HS-5 (cell line): ENCODE results near the gene TRAIP.
"Not testable (repeated sequence)": the region's sequence is repeated elsewhere in the genome, so short reads cannot be mapped to it uniquely, and the experiment has no call there.

Experiments
- DNase-seq: peaks from one replicate; pipeline ENCODE4 v3.0.0-alpha.2; 2012; ENCODE audit warnings: low read depth

Gene TRAIP

GRCh38 chr3:49856181-49857005 lies at the start of gene TRAIP:
Gene TRAIP, minus strand, starts transcription at chr3:49856564. Its CDS starts 111 bp downstream, at chr3:49856453.
- peak; percentile 76 for DNase-seq

GRCh38 chr3:49904448-49904847 lies 48.1 kb upstream of the TRAIP start:
- DNase-seq, result not testable (repeated sequence)

- no peak for DNase-seq
These were observed 47.4 kb upstream of the TRAIP start, which contains the start of gene MST1R for GRCh38 chr3:49903451-49904424. Gene MST1R, minus strand, starts transcription at chr3:49903873. Its CDS starts 264 bp downstream, at chr3:49903609.

GRCh38 chr3:49902511-49903345 lies 46.4 kb upstream of the TRAIP start:
- no peak for DNase-seq

DNA sequence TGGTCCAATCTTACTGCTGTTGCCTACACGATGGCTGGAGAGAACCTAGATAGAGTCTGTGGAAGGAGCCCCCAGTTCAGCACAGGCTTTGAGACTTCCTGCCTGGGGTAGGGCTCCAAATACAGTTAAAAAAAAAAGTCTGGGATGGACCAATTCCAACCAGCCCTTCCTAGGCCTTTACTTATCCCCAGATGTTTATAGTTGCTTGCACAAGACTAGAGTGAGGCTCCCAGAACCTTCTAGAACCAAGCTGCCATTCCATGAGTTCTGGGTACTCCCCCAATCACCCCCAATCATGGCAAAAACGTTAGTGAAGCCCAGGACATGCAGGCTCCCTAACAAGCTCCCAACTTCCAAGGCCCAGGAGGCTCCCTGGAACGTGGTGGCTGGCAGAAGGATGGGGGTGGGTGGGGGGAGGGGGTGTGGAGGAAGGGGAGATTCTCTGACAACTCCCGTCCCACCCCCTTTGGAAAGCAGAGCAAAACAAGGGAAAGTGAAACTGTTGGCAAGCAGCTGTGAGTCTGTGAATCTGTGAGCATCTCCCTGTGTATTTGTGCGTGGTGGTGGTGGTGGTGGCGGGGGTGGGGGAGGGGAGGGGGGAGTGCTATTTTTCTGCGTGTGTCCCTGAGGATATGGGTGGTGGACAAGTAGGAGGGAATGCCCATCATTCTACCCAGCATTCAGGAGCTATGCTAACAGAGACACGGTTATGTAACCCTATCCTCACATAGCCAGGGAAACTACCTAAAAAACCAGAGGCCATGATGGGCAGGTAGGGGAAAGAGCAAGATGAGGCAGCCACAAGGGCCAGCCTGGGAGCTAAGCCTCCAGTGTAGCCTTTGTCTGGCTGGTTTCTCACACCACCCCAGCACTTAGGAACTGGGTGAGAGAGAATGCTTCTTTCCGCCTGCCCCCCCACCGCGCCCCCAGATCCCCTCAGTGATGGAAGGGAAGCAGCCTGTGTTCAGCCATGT lies 45.3 kb upstream of the TRAIP start:
- DNase-seq, result no peak

DNA sequence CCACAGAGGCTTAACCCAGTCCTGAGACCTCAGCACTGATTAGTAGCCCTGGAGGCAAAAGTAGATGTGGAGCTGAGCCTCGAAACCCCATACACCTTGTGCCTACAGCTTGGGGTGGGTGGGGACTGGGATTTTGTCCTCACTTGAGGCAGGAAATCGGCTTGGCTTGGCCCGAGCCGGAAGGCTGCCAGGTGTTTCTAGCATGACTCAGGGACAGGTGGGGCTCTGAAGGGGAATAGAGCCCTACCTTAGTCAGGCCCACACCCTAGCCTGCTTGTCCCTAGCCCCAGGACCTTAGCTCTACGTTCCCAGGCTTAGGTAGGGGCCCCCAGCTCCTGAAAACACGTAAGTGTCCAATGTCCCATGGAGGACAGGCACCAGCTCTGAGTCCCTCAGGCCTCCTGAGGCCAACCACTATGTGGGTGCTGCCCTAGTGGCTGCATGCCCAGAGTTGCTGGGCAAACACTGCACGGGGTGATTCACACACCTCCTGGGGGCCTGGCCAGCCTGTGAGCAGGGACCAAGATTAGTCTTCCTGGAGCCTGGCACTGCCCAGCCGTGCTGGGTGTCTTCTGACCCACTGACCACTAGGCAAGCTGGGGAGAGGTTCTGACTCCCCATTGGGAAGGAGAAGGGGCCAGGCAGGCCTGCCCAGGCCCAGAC lies 44.3 kb upstream of the TRAIP start:
- DNase-seq, result peak; percentile 14

DNA sequence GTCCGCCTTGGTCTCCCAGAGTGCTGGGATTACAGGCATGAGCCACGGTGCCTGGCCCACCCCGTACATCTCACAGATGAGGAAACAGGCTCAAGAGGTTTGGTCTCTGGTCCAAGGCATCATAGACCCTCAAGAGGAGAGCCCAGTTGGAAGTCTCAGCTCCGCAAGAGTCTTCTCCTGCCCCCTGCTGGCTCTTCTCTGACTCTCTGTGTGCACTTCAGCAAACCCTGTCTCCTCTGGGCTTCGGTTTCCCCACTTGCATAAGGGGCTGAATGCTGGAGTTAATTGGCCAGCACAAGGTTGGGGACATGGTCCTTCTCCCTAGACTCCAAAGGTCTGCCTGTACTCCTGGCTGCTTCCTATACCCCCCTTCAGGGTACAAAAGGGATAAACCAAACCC lies 43.5 kb upstream of the TRAIP start:
- no peak for DNase-seq

DNA sequence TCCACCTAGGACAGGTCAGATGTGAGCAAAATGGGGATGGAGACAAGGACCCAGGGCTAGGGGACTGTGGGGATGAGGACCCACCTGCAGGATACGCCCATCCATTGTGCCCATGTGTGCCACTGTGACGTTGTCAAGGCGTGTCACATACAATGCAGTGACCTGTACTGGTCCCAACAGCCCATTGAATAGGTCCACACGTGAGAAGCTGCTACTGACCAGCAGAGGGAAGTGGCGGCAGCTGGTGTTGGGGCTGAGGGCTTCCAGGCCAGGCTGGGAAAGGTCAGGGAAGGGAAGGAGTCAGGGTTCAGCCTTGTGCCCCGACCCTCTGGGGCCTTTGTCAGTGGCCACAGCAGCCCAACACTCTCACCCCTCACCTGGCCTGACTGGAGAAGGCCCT lies 42.6 kb upstream of the TRAIP start:
- no peak for DNase-seq

DNA sequence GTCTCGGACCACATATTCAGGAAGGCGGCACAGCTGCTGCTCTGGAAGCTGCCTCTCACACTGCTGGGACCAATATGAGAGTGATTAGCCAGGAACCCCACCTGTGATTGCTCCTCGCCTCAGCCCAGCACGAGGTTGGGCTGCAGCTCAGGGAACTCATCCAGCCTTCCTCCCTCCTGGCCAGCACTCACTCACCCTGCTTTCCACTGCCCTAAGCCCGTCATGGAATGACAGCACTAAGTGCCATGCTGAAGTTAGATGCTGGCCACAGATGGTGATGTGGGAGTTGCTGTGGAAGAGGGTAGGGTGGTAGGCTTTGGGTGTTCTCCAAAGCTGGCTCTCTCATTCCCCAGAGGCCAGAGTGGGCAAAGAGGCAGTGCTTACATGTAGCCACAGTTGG lies 40.0 kb upstream of the TRAIP start:
- DNase-seq, result no peak

DNA sequence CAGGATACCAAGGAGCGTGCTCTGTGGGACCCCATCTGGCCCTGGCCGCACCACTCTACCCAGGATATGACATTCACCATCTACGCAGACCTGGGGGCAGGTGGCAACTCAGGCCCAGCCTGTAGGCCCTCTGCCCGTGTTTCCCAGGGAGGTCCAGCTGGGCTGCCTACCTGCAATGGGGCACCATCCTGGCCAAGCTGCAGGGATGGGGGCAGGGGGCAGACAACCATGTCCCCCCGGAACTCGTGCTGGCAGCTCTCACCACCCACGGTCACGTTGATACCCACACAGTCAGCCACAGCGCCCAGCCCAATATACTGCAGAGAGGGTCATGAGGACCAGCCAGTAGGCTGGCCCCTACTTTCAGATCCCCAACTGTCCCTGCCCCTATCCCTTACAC lies 39.4 kb upstream of the TRAIP start:
- DNase-seq, result no peak

GRCh38 chr3:49889296-49889695 lies 32.9 kb upstream of the TRAIP start:
- DNase-seq, result no peak

- no peak for DNase-seq
These were observed 30.5 kb upstream of the TRAIP start for GRCh38 chr3:49886922-49887265.

DNA sequence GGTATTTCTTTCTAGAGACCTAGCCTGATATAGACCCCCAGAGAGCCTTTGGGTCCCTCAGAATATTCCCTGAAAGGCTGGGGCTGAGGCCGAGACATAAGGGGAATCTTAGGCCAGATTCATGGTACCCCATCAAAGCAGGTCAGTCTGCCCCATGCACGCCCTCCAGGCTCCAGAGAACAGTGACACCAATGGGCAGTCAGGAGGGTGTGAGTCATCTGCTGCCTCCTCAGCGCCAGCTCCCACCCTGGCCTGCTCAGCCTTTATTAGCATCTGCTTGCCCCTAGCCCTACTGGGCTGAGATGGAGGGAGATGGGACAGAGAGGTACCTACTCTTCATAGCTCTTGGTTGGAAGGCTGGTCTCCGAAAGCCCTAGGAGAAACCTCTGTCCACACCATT lies 27.6 kb upstream of the TRAIP start:
- DNase-seq, result no peak

DNA sequence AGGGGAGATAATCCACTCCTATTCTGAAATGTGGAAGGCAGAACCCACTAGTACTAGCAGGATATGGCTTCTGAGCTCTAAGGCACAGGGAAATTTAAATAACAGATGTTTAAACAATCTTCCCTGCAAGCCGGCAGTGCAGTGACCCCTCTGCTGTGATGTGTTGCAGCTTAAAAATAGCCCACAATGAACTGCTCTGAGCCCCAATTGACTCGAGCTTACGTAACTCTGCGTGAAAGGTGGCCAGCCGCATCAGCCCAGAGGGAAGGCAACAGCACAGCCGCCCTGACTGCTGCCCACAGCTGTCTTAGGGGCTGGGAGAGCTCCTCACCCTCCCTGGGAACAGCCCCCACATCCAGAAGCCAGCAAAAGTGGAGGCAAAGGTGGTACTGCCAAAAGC lies 25.8 kb upstream of the TRAIP start:
- no peak for DNase-seq

DNA sequence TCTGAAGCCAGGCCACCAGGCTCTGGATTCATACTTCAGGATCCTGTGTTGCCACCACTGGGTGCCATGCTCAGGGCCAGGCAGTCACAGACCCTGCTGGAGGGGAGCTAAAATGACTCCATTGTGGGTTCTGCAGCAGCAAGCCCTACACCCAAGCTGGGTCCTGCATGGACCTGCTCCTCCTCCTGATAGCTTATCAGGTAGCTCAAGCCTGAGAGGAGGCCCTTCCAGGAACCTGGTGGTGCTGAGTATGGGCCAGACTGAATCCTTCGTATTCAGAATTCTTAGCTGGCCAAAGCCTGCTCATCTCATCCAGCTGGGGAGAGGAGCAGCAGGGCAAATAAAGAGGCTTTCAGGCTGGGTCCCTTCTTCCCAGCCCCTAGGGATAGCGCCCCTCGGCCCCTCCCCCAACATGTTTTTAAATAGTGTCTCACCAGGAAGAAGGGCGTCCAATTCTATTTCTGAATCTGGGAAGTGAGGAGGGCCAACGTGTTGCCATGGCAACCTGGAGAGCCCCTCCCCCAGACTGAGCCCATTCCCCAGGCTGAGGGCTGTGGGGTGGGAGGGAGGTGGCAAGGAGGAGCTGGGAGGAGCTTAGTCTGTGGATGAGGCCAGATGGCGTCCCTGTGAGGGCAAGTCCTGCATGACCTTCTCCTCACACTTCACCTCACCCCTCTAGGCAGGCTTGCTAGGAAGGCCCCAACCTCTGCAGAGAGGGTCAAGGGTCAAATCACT lies 24.4 kb upstream of the TRAIP start:
- DNase-seq, result no peak

DNA sequence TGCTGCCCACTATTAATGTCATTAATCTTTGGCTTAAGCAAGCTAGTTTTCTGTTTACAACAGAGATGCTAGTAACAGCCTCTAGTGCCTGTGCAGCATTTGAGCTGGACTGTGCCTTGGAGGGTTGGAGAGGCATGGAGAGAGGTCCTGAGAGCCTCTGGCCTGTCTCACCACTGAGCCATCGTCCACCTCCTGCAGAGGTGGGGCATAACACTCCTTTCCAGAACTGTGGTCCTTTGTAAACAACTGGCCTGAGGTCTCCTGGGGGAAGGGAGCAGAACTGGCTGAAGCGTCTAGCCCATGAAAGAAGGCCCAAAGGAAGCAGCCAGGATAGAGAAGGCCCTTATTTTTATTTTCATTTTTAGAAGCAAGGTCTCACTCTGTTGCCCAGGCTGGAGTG lies 23.4 kb upstream of the TRAIP start:
- DNase-seq, result no peak

GRCh38 chr3:49878686-49879085 lies 22.3 kb upstream of the TRAIP start:
- no peak for DNase-seq

DNA sequence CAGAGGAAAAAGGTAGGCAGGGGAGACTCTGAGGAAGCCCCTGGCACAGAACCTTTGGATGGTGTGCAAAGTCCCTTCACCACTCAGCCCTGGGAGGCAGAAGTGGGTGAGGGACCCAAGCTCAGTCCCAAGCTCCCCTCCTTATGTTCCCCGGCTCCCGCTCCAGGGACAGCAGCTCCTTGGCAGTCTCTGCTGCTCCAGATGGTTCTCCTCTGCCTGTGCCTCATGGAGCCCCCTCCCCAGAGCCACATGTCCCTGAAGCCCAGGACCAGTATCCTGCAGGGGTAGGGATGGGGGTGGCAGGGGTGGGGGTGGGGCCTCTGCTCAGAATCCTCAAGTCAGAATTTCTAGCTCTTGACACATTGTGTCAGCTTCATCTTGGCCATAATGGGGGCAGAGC lies 21.4 kb upstream of the TRAIP start:
- no peak for DNase-seq

- DNase-seq, result no peak
These were observed 20.2 kb upstream of the TRAIP start for GRCh38 chr3:49876567-49876966.

GRCh38 chr3:49873623-49874022 lies 17.3 kb upstream of the TRAIP start:
- no peak for DNase-seq
